Sciatic nerve (tissue), 2 donors: Measurements from ENCODE around the gene PTPRA. TPM values are rescaled to one million over a fixed set of nuclear protein-coding genes. Genes with fewer than 3 reads are reported as not detected.
"Not testable (repeated sequence)": the region's sequence is repeated elsewhere in the genome, so short reads cannot be mapped to it uniquely, and the experiment has no call there.

Experiments used
- ATAC-seq: fragments of 200-7000 bp; cut with Tn5 transposase; one replicate; pipeline ENCODE4 v1.9.1; 2020; ENCODE audit warnings: mild to moderate bottlenecking, moderate library complexity
- DNase-seq: peaks from one replicate; pipeline ENCODE4 v3.0.0-alpha.2; 2020; ENCODE audit warnings: low spot score
- intact Hi-C: fragments of 100-400 bp; cut with DNase I; formaldehyde crosslinking; loops from one replicate; pipeline ENCODE4 v1.14.2; 2022
- total RNA-seq: library from RNA; stranded (reverse); fragmentation: NEBNext Ultra II Directional; extraction: Animal tissue kit (Norgen Biotek cat#: 25700); gene quantifications from one replicate; pipeline ENCODE4 v1.2.1, GENCODE V29; 2021
- donor health status: DM: no; HTN: no; CAD: no.
- donor health status: DM: no; HTN: no; CAD: no.

The PTPRA gene
- total RNA-seq, 1 donor from 2014 or later = 81.7 TPM

DNA sequence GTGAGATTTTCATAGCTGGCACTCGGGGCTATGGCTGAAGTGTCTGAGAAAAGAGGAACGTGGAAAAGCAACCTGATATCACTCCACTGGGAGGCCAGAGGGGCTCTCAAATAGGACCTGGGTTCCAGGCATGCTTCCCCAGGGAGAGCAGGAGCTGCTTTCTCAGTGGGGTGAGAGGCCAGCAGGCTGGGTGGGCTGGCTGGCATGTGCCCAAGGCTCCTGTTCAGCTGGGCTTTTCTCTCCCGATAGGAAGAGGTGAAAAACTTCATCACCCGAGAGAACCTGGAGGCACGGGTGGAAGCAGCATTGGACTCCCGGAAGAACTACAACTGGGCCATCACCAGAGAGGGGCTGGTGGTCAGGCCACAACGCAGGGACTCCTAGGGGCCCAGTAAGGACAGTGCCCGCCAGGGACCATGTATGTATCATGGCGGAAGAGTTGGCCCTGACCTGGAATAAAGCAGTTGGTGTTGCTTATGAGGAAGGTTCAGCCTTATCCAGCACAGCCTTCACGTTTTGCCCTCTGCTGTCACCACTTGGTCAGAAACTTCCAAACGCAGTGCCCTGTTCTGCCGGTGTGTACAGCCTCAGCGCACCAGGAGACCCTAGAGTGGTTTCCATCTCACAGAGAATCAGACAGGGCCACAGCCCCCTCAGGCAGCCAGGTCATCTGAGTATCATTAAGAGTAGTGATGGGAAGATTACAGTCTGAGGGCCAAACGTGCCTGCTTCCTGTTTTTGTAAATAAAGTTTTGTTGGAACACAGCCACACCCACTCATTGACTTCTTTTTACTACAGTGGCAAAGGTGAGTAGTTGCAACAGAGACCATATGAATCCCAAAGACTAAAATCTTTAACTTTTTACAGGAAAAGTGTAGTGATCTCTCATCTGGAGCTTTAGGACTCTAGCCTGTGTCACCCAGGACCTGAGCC is 174.5 kb downstream of the PTPRA start:
- no peak for DNase-seq
- intact Hi-C loops = no loop called here
- ATAC-seq = no peak

DNA sequence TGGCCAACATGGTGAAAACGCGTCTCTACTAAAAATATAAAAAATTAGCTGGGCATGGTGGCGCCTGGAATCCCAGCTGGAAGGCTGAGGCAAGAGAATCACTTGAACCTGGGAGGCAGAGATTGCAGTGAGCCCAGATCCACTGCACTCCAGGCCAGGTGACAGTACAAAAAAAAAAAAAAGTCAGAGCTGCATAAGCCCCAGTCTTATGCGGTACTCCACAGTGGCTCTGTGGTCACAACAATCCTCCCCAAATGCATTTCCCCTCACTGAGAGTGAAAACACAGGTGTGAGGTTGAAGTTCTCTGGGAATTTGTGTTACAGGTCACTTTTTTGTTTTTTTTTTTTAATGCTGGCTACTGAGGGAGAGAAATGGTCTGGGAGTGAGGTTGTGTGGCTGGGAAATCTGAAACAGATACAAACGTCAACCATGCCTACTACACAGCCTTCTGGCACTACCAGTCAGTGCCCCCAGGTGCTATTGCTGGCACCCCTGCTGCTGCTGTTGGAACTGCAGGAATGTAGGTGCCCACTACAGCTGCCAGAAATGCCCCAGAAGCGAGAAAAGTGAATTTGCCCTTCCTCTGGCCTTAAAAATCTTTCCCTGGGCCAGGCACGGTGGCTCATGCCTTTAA is 178.2 kb downstream of the PTPRA start:
- intact Hi-C loops = no loop called here
- DNase-seq = no peak
- ATAC-seq = no peak

DNA sequence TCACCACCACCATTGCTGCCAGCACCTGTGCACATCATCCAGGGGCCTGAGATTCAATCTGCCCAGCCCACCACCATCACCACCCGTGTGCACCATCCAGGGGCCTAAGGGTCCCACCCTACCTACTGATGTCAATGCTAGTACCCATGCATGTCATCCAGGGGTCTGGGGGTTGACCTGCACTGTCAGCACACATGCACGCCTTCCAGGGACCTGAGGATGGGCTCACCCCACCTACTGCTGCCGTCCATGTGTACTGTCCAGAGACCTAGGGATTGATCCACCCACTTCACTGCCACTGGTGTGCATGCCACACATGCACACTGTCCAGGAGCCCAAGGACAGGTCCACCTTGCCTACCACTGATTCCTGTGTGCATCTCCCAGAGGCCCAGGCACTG is 186.2 kb downstream of the PTPRA start:
- ATAC-seq = no peak

DNA sequence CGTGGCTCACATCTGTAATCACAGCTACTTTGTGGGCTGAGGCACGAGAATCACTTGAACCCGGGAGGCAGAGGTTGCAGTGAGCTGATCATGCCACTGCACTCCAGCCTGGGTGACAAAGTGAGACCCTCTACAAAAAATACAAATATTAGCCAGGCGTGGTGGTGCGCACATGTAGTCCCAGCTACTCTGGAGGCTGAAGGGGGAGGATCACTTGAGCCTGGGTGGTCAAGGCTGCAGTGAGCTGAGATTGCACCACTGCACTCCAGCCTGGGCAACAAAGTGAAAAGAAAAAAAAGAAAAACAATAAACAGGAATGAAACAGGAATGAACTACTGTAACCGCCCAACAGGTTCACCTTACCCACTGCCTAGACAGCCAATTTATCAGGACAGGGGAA is 190.8 kb downstream of the PTPRA start:
- intact Hi-C loops, DNase-seq, ATAC-seq: not testable (repeated sequence)

More for the DNA sequence above, 186.2 kb downstream of the PTPRA start:
- intact Hi-C loops = no loop called here
- DNase-seq = no peak

DNA sequence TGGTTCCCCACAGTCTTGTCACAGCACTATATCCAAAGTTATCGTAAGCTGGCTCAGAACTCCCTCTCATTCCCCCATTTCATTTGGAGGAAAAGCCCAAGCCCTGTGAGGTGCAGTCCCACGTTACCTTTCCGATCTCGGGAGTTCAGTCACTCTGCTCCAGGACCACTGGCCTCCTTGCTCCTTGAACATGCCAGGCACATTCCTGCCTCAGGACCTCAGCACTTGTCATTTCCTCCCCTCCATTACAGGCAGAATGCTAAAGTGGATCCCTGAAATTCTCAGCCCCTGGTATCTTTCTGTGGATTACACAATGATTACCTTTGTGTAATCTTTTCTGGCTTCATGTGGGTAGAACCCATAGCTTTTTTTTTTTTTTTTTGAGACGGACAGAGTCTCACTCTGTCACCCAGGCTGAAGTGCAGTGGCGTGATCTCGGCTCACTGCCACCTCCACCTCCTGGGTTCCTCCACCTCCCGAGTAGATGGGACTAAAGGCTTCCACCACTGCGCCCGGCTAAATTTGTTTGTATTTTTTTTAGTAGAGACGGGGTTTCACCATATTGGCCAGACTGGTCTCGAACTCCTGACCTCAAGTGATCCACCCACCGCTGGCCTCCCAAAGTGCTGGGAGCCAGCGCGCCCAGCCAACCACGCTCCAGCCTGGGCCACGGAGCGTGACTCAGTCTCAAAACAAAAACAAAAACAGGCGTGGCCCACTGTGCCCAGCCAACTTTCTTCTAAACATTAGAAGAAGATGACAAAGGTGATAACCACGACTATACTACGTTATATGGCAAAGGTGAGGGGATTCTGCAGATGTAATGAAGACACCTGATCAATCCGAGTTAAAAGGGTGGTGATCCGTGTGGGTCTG is 194.1 kb downstream of the PTPRA start:
- intact Hi-C loops = no loop called here
- DNase-seq = no peak
- no peak for ATAC-seq

DNA sequence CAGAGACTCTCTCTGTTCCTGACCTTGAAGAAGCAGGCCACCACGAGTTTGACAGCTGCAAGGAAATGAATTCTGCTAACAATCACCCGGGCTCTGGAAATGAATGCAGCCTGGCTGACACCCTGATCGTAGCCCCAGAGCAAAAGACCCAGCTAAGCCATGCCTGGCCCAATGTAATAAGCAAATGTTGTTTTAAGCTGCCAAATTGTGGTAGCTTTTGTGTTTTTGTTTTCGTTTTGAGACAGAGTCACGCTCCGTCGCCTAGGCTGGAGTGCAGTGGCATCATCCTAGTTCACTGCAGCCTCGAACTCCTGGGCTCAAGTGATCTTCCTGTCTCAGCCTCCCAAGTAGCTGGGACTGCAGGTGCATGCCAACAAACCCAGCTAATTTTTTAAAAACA is 194.8 kb downstream of the PTPRA start:
- intact Hi-C loops = no loop called here
- ATAC-seq = no peak
- no peak for DNase-seq

DNA sequence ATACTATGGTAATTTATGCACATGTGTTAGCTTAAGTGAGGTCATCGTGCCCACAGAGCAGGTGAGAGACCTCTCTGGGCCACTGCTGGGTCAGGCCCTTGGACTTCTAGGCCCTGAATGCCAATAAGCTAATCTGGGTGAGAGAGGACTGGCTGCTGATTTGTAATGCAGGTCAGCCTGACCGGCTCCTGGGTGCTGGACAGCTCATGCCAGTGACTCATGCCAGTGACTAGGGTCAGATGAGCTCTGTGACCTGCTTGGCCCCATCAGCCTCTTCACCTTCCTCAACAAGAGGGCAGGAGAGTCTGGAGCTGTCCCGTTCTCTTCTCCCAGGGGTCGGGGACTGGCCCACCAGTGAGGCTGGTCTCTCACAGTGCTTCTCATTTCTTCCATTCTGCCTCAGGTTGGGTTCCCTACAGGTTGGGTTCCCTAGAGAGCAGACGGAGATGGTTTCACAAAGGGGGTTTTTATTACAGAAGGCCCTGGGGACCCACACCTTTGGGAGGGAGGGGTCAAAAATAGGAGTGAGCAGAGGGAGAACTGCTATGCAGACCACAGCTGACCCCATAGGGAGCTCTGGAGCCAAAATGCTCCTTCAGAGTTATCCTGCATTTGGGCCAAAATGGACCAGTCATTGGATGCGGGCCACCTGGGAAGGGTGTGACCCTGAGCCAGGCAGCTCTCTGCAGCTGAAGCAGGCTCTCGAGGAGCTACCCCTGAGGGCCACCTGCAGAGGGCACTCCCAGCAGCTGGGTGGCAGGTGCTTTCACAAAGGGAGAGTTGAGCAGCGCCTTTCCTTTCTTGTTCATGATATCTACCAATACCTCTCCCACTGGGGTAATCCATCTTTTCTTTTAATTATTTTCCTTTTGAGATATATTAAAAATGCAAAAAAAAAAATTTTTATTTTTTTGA is 196.0 kb downstream of the PTPRA start:
- intact Hi-C loops = no loop called here
- DNase-seq (no peak), ATAC-seq (no peak)

DNA sequence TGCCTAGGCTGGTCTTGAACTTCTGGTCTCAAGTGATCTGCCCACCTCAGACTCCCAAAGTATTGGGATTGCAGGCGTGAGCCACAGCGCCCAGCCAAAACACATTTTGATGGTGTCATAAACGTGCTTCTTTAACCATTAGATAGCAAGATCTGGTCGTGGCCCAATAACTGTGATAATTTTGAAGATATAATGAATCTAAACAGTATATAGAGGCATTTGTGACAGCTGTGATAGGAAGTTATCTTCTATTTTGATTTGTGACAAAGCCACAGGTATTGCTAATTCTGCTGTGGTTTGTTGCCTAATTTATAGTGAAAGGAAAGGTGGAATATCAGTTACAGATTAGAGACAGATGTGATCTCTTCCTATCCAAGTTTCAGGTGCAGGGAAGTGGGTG is 197.4 kb downstream of the PTPRA start:
- no peak for ATAC-seq
- no peak for DNase-seq
- intact Hi-C loops = no loop called here

DNA sequence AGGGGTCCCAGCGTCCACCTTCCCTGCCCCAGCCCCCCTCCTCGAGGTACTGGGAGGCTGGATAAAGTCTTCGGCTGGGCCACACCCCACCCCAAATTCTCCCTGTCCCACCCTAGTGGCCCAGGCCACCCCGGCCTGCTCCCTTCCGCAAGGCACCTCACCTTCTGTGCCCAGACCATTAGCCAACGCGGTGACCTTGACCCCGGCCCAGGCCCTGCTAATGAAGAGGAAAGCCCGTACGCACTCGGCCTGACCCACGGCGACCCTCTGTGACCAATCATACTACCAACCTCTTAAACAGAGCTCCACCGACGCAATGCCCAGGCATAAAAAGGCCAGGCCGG is 198.0 kb downstream of the PTPRA start:
- DNase-seq (no peak), ATAC-seq (no peak)
- intact Hi-C loops = no loop called here

DNA sequence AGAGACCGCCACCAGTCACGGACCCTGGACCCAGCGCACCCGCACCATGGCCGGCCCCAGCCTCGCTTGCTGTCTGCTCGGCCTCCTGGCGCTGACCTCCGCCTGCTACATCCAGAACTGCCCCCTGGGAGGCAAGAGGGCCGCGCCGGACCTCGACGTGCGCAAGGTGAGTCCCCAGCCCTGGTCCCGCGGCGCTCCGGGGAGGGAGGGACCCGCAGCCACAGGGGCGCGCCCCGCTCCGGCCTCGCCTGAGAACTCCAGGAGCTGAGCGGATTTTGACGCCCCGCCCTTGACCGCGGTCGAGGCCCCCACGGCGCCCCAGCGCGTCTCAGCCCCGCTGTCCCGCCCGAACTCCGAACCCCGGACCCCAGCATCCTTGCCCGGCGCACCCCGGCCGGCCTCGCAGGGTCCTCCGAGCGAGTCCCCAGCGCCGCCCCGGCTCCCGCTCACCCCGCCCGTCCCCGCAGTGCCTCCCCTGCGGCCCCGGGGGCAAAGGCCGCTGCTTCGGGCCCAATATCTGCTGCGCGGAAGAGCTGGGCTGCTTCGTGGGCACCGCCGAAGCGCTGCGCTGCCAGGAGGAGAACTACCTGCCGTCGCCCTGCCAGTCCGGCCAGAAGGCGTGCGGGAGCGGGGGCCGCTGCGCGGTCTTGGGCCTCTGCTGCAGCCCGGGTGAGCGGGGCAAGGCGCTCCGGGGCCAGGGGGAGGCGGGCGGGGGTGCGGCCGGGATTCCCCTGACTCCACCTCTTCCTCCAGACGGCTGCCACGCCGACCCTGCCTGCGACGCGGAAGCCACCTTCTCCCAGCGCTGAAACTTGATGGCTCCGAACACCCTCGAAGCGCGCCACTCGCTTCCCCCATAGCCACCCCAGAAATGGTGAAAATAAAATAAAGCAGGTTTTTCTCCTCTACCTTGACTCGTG is 198.6 kb downstream of the PTPRA start, which contains the start of gene OXT:
Gene OXT, plus strand, starts transcription at position 11 of the 920 bp plus-strand sequence. Its CDS starts 36 bp downstream, at position 47.
- intact Hi-C loops = no loop called here
- ATAC-seq = peak; percentile 57
- no peak for DNase-seq

DNA sequence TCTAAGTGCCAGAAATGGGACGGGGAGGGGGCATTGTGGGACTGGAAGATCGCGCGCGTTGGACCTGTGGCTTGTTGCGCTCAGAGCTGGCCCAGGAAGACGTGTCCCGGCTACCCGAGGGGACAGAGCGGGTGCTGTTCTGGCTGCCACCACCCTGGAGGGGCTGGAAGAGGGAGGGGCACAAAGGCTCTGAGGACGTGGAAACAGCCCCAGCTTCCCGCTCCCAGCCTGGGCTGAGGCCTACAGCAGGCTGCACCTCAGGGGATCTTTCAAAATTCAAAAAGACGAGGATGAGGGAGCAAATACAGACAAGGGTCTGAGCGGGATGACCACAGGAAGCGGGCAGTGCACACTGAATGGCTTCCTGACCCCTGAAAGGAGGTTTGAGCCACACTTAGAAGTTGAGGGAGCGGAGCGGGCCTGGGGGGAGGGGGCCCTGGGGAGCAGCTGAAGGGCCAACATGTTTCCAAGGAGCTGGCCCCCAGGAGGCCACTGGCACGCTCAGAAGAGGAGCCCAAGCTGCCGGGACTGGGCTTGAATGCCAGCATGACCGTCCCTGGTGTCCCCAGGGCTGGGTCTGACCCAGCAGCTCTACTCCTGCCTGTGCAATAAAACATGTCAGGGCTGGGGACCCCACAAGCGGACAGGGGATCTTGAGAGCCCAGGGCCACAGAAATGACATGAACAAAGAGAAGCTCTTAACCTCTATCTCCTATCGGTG is 199.4 kb downstream of the PTPRA start:
- DNase-seq (no peak), ATAC-seq (no peak)
- intact Hi-C loops = no loop called here

DNA sequence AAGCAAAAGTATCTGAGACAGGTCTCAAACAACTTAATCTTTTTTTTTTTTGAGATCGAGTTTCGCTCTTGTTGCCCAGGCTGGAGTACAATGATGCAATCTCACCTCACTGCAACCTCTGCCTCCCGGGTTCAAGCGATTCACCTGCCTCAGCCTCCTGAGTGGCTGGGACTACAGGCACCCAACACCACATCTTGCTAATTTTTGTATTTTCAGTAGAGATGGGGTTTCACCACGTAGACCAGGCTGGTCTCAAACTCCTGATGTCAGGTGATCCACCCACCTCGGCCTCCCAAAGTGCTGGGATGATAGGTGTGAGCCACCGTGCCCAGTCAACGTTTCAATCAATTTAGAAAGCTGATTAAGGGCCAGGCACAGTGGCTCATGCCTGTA is 200.0 kb downstream of the PTPRA start:
- intact Hi-C loops, ATAC-seq, DNase-seq: not testable (repeated sequence)

DNA sequence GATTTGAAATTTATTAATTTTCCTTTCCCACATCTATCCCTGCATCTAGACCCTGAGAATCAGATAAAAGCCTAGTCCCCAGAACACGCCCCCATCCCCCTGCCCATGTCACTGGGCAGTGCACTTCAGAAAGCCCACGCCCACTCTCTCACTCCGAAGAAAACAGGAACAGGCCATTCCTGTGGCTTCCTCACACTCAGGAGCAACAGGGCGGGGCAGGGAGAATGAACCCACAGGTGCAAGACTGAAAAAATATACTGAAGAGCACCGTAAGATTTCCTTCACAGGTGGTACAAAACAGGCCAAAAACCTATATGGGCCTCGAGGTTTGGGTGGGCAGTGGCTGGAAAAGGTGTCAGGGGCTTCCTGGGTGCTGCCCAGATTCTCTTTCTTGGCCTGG is 201.5 kb downstream of the PTPRA start:
- intact Hi-C loops = no loop called here
- no peak for DNase-seq
- ATAC-seq = no peak

DNA sequence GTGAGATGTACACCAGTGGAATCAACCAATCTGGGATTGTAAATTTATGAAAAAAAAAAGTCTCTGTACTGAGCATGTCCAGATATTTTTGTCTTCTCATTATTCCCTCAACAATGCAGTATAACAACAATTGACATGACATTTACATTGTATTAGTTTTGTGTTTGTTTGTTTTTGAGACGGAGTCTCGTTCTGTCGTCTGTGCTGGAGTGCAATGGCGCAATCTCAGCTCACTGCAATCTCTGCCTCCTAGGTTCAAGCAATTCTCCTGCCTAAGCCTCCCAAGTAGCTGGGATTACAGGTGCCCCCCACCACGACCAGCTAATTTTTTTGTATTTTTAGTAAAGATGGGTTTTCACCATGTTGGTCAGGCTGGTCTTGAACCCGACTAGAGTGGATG is 202.0 kb downstream of the PTPRA start:
- ATAC-seq, DNase-seq, intact Hi-C loops: not testable (repeated sequence)

DNA sequence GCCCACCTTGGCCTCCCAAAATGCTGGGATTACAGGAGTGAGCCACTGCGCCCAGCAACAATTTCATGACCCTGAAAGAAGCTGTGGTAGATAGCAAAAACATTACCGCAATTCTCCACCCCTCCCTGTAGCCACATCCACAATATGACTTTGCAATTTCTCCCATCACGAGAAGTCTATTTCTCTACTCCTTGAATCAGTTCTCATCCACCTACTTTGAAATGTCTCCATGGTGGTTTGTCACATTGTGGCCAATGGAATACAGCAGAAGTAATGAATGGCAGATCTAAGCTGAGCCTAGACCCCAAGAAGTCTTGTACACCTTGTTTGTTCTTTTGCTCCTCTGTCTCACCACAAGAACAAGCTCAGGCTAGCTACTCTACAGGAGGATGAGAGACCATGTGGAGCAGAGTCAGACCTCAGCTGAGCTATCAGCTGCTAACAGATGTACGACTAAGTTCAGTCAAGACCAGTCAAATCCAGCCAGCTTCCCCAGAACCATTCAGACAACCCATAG is 204.4 kb downstream of the PTPRA start:
- intact Hi-C loops = no loop called here
- ATAC-seq = no peak
- DNase-seq = no peak

DNA sequence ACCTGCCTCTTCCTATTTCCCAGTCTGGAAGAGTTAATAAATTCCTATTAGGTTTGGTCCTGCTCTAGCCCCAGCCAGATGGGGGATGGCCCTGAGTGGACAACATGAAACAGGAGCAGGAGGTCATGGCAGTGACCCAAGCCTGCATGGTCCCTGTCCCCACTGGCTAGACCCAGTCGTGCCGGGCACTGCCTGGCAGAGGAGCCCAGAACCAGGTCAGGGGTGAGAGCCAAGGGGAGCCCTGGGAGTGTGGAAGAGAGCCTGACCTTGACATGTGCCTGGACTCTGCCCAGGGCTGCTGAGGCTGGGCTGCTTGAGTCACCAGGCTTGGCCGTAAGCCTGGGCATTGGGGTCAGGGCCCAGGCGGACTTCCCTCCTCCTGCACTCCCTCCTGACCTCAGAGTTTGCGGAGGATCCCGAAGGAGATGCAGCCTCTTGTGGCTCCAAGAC is 207.7 kb downstream of the PTPRA start:
- intact Hi-C loops = no loop called here
- no peak for DNase-seq
- peak; percentile 72 for ATAC-seq

DNA sequence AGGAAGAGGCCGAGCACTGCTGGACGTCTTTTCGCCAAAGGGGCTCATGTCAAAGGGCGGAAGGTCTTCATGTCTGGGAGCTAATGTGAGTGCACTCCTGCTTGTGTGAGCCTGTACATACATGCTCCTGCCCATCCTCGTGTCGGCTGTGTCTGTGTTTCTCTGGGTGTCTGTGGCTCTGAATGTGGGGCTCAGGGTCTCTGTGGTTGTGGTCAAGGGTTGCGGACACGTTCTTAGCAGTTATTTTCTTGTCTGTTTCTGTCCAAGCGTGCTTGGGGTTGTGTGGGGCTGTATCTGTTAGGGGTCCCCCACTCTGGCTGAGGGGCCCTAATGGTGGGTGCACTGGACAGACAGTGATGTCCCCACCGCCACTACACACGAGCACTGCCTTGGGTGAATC is 208.4 kb downstream of the PTPRA start:
- intact Hi-C loops = no loop called here
- ATAC-seq (no peak), DNase-seq (no peak)
